Measurements from ENCODE around the gene ZNF385D.

DNA sequence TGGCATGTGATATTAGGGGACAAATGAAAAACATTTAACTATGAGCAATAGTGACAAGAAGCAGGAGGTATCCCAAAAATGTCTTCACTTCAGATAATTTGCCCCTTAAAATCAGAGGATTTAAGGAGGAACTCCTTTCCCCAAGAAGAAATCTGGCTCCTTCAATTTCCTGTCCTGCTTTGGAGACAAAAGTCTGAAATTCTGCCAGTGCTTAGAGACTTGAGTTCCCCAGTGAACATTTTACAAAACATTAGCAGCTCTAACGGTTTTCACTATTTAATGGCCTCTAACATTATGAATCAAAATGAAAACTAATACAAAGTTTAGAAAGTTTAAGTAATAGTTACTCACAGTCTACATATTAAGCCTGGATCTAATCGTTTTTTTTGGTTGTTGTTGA lies 40.3 kb upstream of the ZNF385D start:
- TF ChIP-seq CTCF (IDR thresholded peaks at IDR 0.05), result no peak
- TF ChIP-seq POLR2A (IDR thresholded peaks at IDR 0.05), result no peak

Measured in uterus (tissue), 2 donors.